GM23338 (cell line): Measurements from ENCODE around the gene EDAR. TPM values are rescaled to one million over a fixed set of nuclear protein-coding genes. Genes with fewer than 3 reads are reported as not detected.

Experiments used
- ATAC-seq: fragments of 200-7000 bp; cut with Tn5 transposase; 3 replicates; pipeline ENCODE4 v1.9.1; 2020
- DNase-seq: peaks from one replicate; pipeline ENCODE4 v3.0.0-alpha.2; 2015; ENCODE audit warnings: low spot score
- H2AFZ ChIP-seq: fragments of 200-600 bp; sonication (generic); 2 replicates; pipeline ENCODE4 v1.8.0; 2016; ENCODE audit warnings: antibody characterized with exemption, mild to moderate bottlenecking, moderate library complexity
- H3F3A ChIP-seq: fragments of 200-600 bp; sonication (generic); replicated peaks from 2 replicates; pipeline ENCODE4 v1.8.0; 2017; ENCODE audit warnings: antibody characterized with exemption, mixed run types, low read depth
- H3K27ac ChIP-seq: fragments of 200-600 bp; sonication (generic); 2 replicates; pipeline ENCODE4 v1.6.1; 2016; ENCODE audit warnings: low read depth
- H3K27me3 ChIP-seq: fragments of 200-600 bp; sonication (generic); 2 replicates; pipeline ENCODE4 v1.8.0; 2016; ENCODE audit warnings: mild to moderate bottlenecking, mixed run types, moderate library complexity; ENCODE audit not compliant: insufficient read depth
- H3K36me3 ChIP-seq: fragments of 200-600 bp; sonication (generic); 2 replicates; pipeline ENCODE4 v1.8.0; 2016; ENCODE audit warnings: mild to moderate bottlenecking; ENCODE audit not compliant: insufficient read depth
- H3K4me1 ChIP-seq: fragments of 200-600 bp; sonication (generic); 2 replicates; pipeline ENCODE4 v1.8.0; 2016; ENCODE audit warnings: mild to moderate bottlenecking, moderate library complexity; ENCODE audit not compliant: insufficient read depth
- H3K4me2 ChIP-seq: fragments of 200-600 bp; sonication (generic); 2 replicates; pipeline ENCODE4 v1.7.1; 2017; ENCODE audit warnings: mixed run types
- H3K4me3 ChIP-seq: fragments of 200-600 bp; sonication (generic); 2 replicates; pipeline ENCODE4 v1.6.1; 2016; ENCODE audit warnings: mixed run types
- H3K79me2 ChIP-seq: fragments of 200-600 bp; sonication (generic); replicated peaks from 2 replicates; pipeline ENCODE4 v1.8.0; 2017; ENCODE audit warnings: mild to moderate bottlenecking; ENCODE audit not compliant: insufficient read depth
- H3K9me2 ChIP-seq: fragments of 200-600 bp; sonication (generic); 2 replicates; pipeline ENCODE4 v1.8.0; 2017; ENCODE audit not compliant: insufficient read depth
- H4K20me1 ChIP-seq: fragments of 200-600 bp; sonication (generic); replicated peaks from 2 replicates; pipeline ENCODE4 v1.8.0; 2017; ENCODE audit warnings: mild to moderate bottlenecking; ENCODE audit not compliant: insufficient read depth
- H3K27ac Mint-ChIP-seq: 2 replicates; pipeline ENCODE4 v1.8.0; 2020; ENCODE audit warnings: inconsistent platforms, mild to moderate bottlenecking, moderate library complexity, mixed read lengths
- H3K27me3 Mint-ChIP-seq: 3 replicates; pipeline ENCODE4 v1.8.0; 2022; ENCODE audit warnings: low read depth, mild to moderate bottlenecking, moderate library complexity, mixed read lengths, inconsistent platforms; ENCODE audit not compliant: insufficient read depth, poor library complexity
- H3K36me3 Mint-ChIP-seq: 3 replicates; pipeline ENCODE4 v1.8.0; 2021; ENCODE audit warnings: low read depth, mild to moderate bottlenecking, inconsistent platforms, moderate library complexity, mixed read lengths
- H3K4me1 Mint-ChIP-seq: 3 replicates; pipeline ENCODE4 v1.8.0; 2020; ENCODE audit warnings: mild to moderate bottlenecking, inconsistent platforms, mixed read lengths
- H3K4me3 Mint-ChIP-seq: 3 replicates; pipeline ENCODE4 v1.8.0; 2021; ENCODE audit warnings: moderate library complexity, mild to moderate bottlenecking, inconsistent platforms, mixed read lengths
- H3K9me3 Mint-ChIP-seq: 3 replicates; pipeline ENCODE4 v1.8.0; 2020; ENCODE audit warnings: moderate library complexity, mild to moderate bottlenecking, inconsistent platforms, mixed read lengths
- EZH2 ChIP-seq: fragments of 200-600 bp; sonication (generic); IDR thresholded peaks from one replicate; pipeline ENCODE4 v1.8.0; 2017; ENCODE audit warnings: antibody characterized with exemption, mild to moderate bottlenecking, low read depth; ENCODE audit not compliant: unreplicated experiment
- JUNB ChIP-seq: IDR thresholded peaks from one replicate; pipeline ENCODE4 v1.6.1; 2016; ENCODE audit warnings: antibody characterized with exemption; ENCODE audit not compliant: unreplicated experiment
- NANOG ChIP-seq: IDR thresholded peaks from 2 replicates; pipeline ENCODE4 v1.6.1; 2016; ENCODE audit warnings: antibody characterized with exemption, borderline replicate concordance
- POLR2AphosphoS5 ChIP-seq: IDR thresholded peaks from 2 replicates; pipeline ENCODE4 v1.6.1; 2016; ENCODE audit warnings: antibody characterized with exemption, low read depth
- REST ChIP-seq: IDR thresholded peaks from one replicate; pipeline ENCODE4 v1.6.1; 2018; ENCODE audit warnings: antibody characterized with exemption; ENCODE audit not compliant: unreplicated experiment
- STAT1 ChIP-seq: IDR thresholded peaks from one replicate; pipeline ENCODE4 v1.6.1; 2016; ENCODE audit warnings: antibody characterized with exemption; ENCODE audit not compliant: unreplicated experiment
- ZNF114 ChIP-seq: fragments of 250-450 bp; sonication (Bioruptor Pico); IDR thresholded peaks from 2 replicates; pipeline ENCODE4 v1.5.0; 2020; ENCODE audit warnings: mild to moderate bottlenecking, moderate library complexity
- ZNF331 ChIP-seq: fragments of 250-450 bp; sonication (Bioruptor Pico); IDR thresholded peaks from 2 replicates; pipeline ENCODE4 v1.5.0; 2020; ENCODE audit warnings: low read depth, mild to moderate bottlenecking, moderate library complexity
- polyA plus RNA-seq: library from polyadenylated mRNA; unstranded; fragments of >200 nt; fragmentation: Nextera tagmentation; extraction: Ambion mirVana; gene quantifications from 2 replicates; pipeline ENCODE4 v1.2.1, GENCODE V29; 2016
- total RNA-seq: library from RNA; depleted of rRNA; stranded (reverse); fragments of >200 nt; shearing (Covaris generic); gene quantifications from 2 replicates; pipeline ENCODE4 v1.2.3, GENCODE V29; 2014
- TF ChIP-seq, protein P1 (sequence below), 2 experiments: fragments of 200-600 bp in 1 of 2; sonication (generic) in 1 of 2; conservative IDR thresholded peaks; 2 replicates each; pipeline versions ENCODE4 v1.5.1 to v1.6.1; 2016 to 2017; ENCODE audit warnings: antibody characterized with exemption in 2 of 2, low read depth in 2 of 2, mild to moderate bottlenecking in 2 of 2, moderate library complexity in 1 of 2
- TF ChIP-seq, protein P2 (sequence below): IDR thresholded peaks from 2 replicates; pipeline ENCODE4 v1.6.1; 2016; ENCODE audit warnings: antibody characterized with exemption
- TF ChIP-seq, protein P3 (sequence below): fragments of 250-450 bp; sonication (Bioruptor Pico); IDR thresholded peaks from 2 replicates; pipeline ENCODE4 v1.5.0; 2020; ENCODE audit warnings: mild to moderate bottlenecking, moderate library complexity

The EDAR gene
- total and polyA plus RNA-seq, 2 experiments from 2014 or later, result not detected

- no peak for DNase-seq
- peaks cover 8% of the 10 kb centered on the region for H3K27me3 Mint-ChIP-seq
- Histone ChIP-seq H3F3A (no peaks in the 10 kb centered on the region), H4K20me1 (no peaks in the 10 kb centered on the region), H3K9me2 (no peaks in the 10 kb centered on the region), H3K36me3 (no peaks in the 10 kb centered on the region), H3K4me3 (no peak overlapping the region), H3K27me3 (no peaks in the 10 kb centered on the region), H3K27ac (no peak overlapping the region), H2AFZ (no peak overlapping the region), H3K4me1 (no peaks in the 10 kb centered on the region), H3K4me2 (no peak overlapping the region), H3K79me2 (no peaks in the 10 kb centered on the region)
- no peak overlapping the region for H3K4me3 Mint-ChIP-seq
- H3K9me3 Mint-ChIP-seq, result no peaks in the 10 kb centered on the region
- no peaks in the 10 kb centered on the region for H3K36me3 Mint-ChIP-seq
- TF ChIP-seq JUNB, result no peak
- TF ChIP-seq POLR2AphosphoS5, result no peak
- TF ChIP-seq, protein P1, sequence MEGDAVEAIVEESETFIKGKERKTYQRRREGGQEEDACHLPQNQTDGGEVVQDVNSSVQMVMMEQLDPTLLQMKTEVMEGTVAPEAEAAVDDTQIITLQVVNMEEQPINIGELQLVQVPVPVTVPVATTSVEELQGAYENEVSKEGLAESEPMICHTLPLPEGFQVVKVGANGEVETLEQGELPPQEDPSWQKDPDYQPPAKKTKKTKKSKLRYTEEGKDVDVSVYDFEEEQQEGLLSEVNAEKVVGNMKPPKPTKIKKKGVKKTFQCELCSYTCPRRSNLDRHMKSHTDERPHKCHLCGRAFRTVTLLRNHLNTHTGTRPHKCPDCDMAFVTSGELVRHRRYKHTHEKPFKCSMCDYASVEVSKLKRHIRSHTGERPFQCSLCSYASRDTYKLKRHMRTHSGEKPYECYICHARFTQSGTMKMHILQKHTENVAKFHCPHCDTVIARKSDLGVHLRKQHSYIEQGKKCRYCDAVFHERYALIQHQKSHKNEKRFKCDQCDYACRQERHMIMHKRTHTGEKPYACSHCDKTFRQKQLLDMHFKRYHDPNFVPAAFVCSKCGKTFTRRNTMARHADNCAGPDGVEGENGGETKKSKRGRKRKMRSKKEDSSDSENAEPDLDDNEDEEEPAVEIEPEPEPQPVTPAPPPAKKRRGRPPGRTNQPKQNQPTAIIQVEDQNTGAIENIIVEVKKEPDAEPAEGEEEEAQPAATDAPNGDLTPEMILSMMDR (conservative IDR thresholded peaks at IDR 0.05; ENCODE audit: low read depth in 2 of 2), result no peak
- no peak for TF ChIP-seq ZNF331 (CRISPR knock-in tag)
- TF ChIP-seq NANOG, result no peak
- no peak for TF ChIP-seq EZH2
- TF ChIP-seq, protein P2, sequence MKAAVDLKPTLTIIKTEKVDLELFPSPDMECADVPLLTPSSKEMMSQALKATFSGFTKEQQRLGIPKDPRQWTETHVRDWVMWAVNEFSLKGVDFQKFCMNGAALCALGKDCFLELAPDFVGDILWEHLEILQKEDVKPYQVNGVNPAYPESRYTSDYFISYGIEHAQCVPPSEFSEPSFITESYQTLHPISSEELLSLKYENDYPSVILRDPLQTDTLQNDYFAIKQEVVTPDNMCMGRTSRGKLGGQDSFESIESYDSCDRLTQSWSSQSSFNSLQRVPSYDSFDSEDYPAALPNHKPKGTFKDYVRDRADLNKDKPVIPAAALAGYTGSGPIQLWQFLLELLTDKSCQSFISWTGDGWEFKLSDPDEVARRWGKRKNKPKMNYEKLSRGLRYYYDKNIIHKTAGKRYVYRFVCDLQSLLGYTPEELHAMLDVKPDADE, result no peak
- TF ChIP-seq ZNF114 (CRISPR knock-in tag), result no peak
- TF ChIP-seq REST, result no peak
- no peak for TF ChIP-seq STAT1
- TF ChIP-seq, protein P3, sequence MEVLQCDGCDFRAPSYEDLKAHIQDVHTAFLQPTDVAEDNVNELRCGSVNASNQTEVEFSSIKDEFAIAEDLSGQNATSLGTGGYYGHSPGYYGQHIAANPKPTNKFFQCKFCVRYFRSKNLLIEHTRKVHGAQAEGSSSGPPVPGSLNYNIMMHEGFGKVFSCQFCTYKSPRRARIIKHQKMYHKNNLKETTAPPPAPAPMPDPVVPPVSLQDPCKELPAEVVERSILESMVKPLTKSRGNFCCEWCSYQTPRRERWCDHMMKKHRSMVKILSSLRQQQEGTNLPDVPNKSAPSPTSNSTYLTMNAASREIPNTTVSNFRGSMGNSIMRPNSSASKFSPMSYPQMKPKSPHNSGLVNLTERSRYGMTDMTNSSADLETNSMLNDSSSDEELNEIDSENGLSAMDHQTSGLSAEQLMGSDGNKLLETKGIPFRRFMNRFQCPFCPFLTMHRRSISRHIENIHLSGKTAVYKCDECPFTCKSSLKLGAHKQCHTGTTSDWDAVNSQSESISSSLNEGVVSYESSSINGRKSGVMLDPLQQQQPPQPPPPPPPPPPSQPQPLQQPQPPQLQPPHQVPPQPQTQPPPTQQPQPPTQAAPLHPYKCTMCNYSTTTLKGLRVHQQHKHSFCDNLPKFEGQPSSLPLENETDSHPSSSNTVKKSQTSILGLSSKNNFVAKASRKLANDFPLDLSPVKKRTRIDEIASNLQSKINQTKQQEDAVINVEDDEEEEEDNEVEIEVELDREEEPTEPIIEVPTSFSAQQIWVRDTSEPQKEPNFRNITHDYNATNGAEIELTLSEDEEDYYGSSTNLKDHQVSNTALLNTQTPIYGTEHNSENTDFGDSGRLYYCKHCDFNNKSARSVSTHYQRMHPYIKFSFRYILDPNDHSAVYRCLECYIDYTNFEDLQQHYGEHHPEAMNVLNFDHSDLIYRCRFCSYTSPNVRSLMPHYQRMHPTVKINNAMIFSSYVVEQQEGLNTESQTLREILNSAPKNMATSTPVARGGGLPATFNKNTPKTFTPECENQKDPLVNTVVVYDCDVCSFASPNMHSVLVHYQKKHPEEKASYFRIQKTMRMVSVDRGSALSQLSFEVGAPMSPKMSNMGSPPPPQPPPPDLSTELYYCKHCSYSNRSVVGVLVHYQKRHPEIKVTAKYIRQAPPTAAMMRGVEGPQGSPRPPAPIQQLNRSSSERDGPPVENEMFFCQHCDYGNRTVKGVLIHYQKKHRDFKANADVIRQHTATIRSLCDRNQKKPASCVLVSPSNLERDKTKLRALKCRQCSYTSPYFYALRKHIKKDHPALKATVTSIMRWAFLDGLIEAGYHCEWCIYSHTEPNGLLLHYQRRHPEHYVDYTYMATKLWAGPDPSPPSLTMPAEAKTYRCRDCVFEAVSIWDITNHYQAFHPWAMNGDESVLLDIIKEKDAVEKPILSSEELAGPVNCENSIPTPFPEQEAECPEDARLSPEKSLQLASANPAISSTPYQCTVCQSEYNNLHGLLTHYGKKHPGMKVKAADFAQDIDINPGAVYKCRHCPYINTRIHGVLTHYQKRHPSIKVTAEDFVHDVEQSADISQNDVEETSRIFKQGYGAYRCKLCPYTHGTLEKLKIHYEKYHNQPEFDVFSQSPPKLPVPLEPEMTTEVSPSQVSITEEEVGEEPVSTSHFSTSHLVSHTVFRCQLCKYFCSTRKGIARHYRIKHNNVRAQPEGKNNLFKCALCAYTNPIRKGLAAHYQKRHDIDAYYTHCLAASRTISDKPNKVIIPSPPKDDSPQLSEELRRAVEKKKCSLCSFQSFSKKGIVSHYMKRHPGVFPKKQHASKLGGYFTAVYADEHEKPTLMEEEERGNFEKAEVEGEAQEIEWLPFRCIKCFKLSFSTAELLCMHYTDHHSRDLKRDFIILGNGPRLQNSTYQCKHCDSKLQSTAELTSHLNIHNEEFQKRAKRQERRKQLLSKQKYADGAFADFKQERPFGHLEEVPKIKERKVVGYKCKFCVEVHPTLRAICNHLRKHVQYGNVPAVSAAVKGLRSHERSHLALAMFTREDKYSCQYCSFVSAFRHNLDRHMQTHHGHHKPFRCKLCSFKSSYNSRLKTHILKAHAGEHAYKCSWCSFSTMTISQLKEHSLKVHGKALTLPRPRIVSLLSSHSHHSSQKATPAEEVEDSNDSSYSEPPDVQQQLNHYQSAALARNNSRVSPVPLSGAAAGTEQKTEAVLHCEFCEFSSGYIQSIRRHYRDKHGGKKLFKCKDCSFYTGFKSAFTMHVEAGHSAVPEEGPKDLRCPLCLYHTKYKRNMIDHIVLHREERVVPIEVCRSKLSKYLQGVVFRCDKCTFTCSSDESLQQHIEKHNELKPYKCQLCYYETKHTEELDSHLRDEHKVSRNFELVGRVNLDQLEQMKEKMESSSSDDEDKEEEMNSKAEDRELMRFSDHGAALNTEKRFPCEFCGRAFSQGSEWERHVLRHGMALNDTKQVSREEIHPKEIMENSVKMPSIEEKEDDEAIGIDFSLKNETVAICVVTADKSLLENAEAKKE (CRISPR knock-in tag), result no peak
- no peak for ATAC-seq
- no peak overlapping the region for H3K27ac Mint-ChIP-seq
- H3K4me1 Mint-ChIP-seq, result no peaks in the 10 kb centered on the region; the same call in 2 of the 3 replicates
Observed at GRCh38 chr2:108916796-108917421, 72.1 kb downstream of the EDAR start.
